B cell (primary cell): ENCODE data around the gene GATAD2A. TPM values are rescaled to one million over a fixed set of nuclear protein-coding genes. Genes with fewer than 3 reads are reported as not detected.

Source experiments
- ATAC-seq: fragments of 200-7000 bp; cut with Tn5 transposase; one replicate; pipeline ENCODE4 v1.10.0; 2021; ENCODE audit warnings: low read depth, mild to moderate bottlenecking, moderate number of reproducible peaks, moderate library complexity
- CTCF ChIA-PET: fragments of 350-600 bp; sonication (Branson Sonifier 250); formaldehyde crosslinking; loops from one replicate; lab custom pipeline; 2021; ENCODE audit warnings: antibody characterized with exemption, inconsistent platforms; lab: Charles Lee
- POLR2A ChIA-PET: fragments of 350-600 bp; sonication (Branson Sonifier 250); formaldehyde crosslinking; loops from one replicate; lab custom pipeline; 2021; ENCODE audit warnings: antibody characterized with exemption; lab: Charles Lee
- DNase-seq: peaks from one replicate; pipeline ENCODE4 v3.0.0; 2013
- H2AFZ ChIP-seq: 2 replicates; pipeline ENCODE4 v1.6.1; 2012; ENCODE audit warnings: mild to moderate bottlenecking, low read depth, low read length; ENCODE audit not compliant: insufficient read depth, poor library complexity, severe bottlenecking
- H3K27ac ChIP-seq, 2 donors: 1 replicate in 1 of 2; 2 replicates in 1 of 2; pipeline ENCODE4 v1.5.1; 2012 to 2013; ENCODE audit warnings: low read length in 2 of 2, mild to moderate bottlenecking in 2 of 2, moderate library complexity in 1 of 2
- H3K27me3 ChIP-seq, 4 experiments: fragments of 200-600 bp in 1 of 4; sonication (generic) in 1 of 4; replicated peaks in 1 of 4; 1 replicate in 2 of 4; 2 replicates in 2 of 4; pipeline versions ENCODE4 v1.6.1 to v1.7.0; 2013 to 2016; ENCODE audit warnings: low read length in 3 of 4, mild to moderate bottlenecking in 2 of 4, mixed read lengths in 1 of 4, moderate library complexity in 1 of 4; ENCODE audit not compliant: insufficient read depth in 4 of 4, control insufficient read depth in 3 of 4; ENCODE audit errors: control extremely low read depth in 1 of 4
- H3K36me3 ChIP-seq, 2 experiments: replicated peaks in 1 of 2; 1 replicate in 1 of 2; 2 replicates in 1 of 2; pipeline versions ENCODE4 v1.6.1 to v1.7.1; 2013; ENCODE audit warnings: low read length in 1 of 2; ENCODE audit not compliant: insufficient read depth in 2 of 2, control insufficient read depth in 1 of 2; ENCODE audit errors: control extremely low read depth in 1 of 2, extremely low read depth in 1 of 2
- H3K4me1 ChIP-seq, 2 donors: fragments of 200-600 bp in 1 of 2; sonication (generic) in 1 of 2; 1 replicate in 1 of 2; 2 replicates in 1 of 2; pipeline versions ENCODE4 v1.5.1 to v1.6.1; 2013 to 2017; ENCODE audit warnings: low read length in 2 of 2; ENCODE audit not compliant: control insufficient read depth in 2 of 2, insufficient read depth in 2 of 2
- H3K4me2 ChIP-seq: replicated peaks from 2 replicates; pipeline ENCODE3; 2012; ENCODE audit warnings: mild to moderate bottlenecking, low read depth, low read length; ENCODE audit not compliant: poor library complexity, severe bottlenecking
- H3K4me3 ChIP-seq, 5 experiments: fragments of 200-600 bp in 1 of 5; sonication (generic) in 1 of 5; 1 replicate in 3 of 5; 2 replicates in 2 of 5; pipeline versions ENCODE4 v1.5.1 to v1.7.0; 2011 to 2016; ENCODE audit warnings: low read length in 4 of 5, mild to moderate bottlenecking in 4 of 5, low read depth in 2 of 5, control low read depth in 1 of 5, moderate library complexity in 1 of 5; ENCODE audit not compliant: insufficient read depth in 1 of 5; ENCODE audit errors: control extremely low read depth in 1 of 5, extremely low read depth in 1 of 5
- H3K79me2 ChIP-seq: fragments of 200-600 bp; sonication (generic); one replicate; pipeline ENCODE4 v1.6.0; 2016; ENCODE audit warnings: low read length; ENCODE audit not compliant: control insufficient read depth, insufficient read depth
- H3K9ac ChIP-seq: fragments of 200-600 bp; sonication (generic); 2 replicates; pipeline ENCODE4 v1.6.1; 2017; ENCODE audit warnings: mild to moderate bottlenecking, low read length, moderate library complexity
- H3K9me3 ChIP-seq, 3 donors: one replicate each; pipeline versions ENCODE4 v1.6.1 to v1.7.1; 2013; ENCODE audit warnings: low read length in 2 of 3; ENCODE audit not compliant: control insufficient read depth in 2 of 3, insufficient read depth in 1 of 3; ENCODE audit errors: control extremely low read depth in 1 of 3
- H4K20me1 ChIP-seq: 2 replicates; pipeline ENCODE4 v1.6.0; 2012; ENCODE audit warnings: mild to moderate bottlenecking, low read length; ENCODE audit not compliant: insufficient read depth, control insufficient read depth, poor library complexity, severe bottlenecking
- H3K27ac Mint-ChIP-seq: one replicate; pipeline ENCODE4 v1.8.0; 2021; ENCODE audit warnings: mixed read lengths
- H3K27me3 Mint-ChIP-seq: one replicate; pipeline ENCODE4 v1.8.0; 2021; ENCODE audit warnings: mixed read lengths
- H3K4me1 Mint-ChIP-seq: one replicate; pipeline ENCODE4 v1.8.0; 2021; ENCODE audit warnings: mixed read lengths
- H3K4me3 Mint-ChIP-seq: one replicate; pipeline ENCODE4 v1.8.0; 2021; ENCODE audit warnings: mixed read lengths
- H3K9me3 Mint-ChIP-seq: one replicate; pipeline ENCODE4 v1.8.0; 2022; ENCODE audit warnings: mixed read lengths; ENCODE audit not compliant: insufficient read depth
- CTCF ChIP-seq: fragments of 200-600 bp; IDR thresholded peaks from one replicate; pipeline ENCODE4 v1.8.0; 2022; ENCODE audit warnings: antibody characterized with exemption, mild to moderate bottlenecking
- EZH2 ChIP-seq: IDR thresholded peaks from 2 replicates; pipeline ENCODE4 v1.6.1; 2012; ENCODE audit warnings: borderline replicate concordance, low read depth, mild to moderate bottlenecking, moderate library complexity, low read length; ENCODE audit not compliant: insufficient read depth, poor library complexity, severe bottlenecking
- WGBS: methylation state at CpG from one replicate; pipeline ENCODE4 v1.1.5; 2013; ENCODE audit warnings: missing lambda C conversion rate; ENCODE audit not compliant: insufficient coverage; 5-methylcytosine and 5-hydroxymethylcytosine counted together
- intact Hi-C: fragments of 100-400 bp; cut with micrococcal nuclease; formaldehyde crosslinking; loops from one replicate; pipeline ENCODE4 v1.10.0; 2022
- polyA plus RNA-seq: library from polyadenylated mRNA; depleted of rRNA; stranded (reverse); fragments of >200 nt; gene quantifications from 2 replicates; pipeline ENCODE4 v1.2.3, GENCODE V29; 2012
- total RNA-seq, 2 donors: library from RNA; stranded (reverse); fragments of 120-200 nt in 1 of 2; gene quantifications; 1 replicate in 1 of 2; 2 replicates in 1 of 2; pipeline versions ENCODE4 v1.2.3 to v1.2.4, GENCODE V29; 2013 to 2022

The GATAD2A gene
- total and polyA plus RNA-seq, 2 donors (not counting 1 experiment from before 2014, with no cell fraction given): 28.8 to 76.3 TPM

GRCh38 chr19:19502281-19502680 is 96.8 kb downstream of the GATAD2A start:
- ChIA-PET POLR2A (no interaction called here), CTCF (no interaction called here)
- H3K36me3 ChIP-seq: peaks cover 0 to 81% of the 10 kb centered on the region in 2 experiments
- no peak for ATAC-seq
- H3K4me1 ChIP-seq: no peaks in the 10 kb centered on the region
- Mint-ChIP-seq H3K27me3 (no peaks in the 10 kb centered on the region), H3K9me3 (no peaks in the 10 kb centered on the region), H3K4me1 (no peaks in the 10 kb centered on the region), H3K4me3 (no peak overlapping the region), H3K27ac (no peak overlapping the region)
- no peak overlapping the region for H3K4me3 ChIP-seq
- intact Hi-C loops: no loop called here
- no peak for TF ChIP-seq CTCF
- TF ChIP-seq EZH2: no peak
- H4K20me1 ChIP-seq: peaks cover 5% of the 10 kb centered on the region
- peaks cover 19% of the 10 kb centered on the region for H3K79me2 ChIP-seq
- H3K27me3 ChIP-seq: no peaks in the 10 kb centered on the region
- 98% methylated on average over 19 of the region's 19 CpGs for WGBS
- DNase-seq: no peak
- no peak overlapping the region for H2AFZ ChIP-seq
- no peak overlapping the region for H3K4me2 ChIP-seq
- no peak overlapping the region for H3K9ac ChIP-seq
- peaks cover 0 to 4% (median 0%) of the 10 kb centered on the region in 3 donors for H3K9me3 ChIP-seq
- H3K27ac ChIP-seq: no peak overlapping the region

- H3K79me2 ChIP-seq: peaks cover 12% of the 10 kb centered on the region
- H3K27ac Mint-ChIP-seq: no peak overlapping the region
- H3K27me3 Mint-ChIP-seq: no peaks in the 10 kb centered on the region
- TF ChIP-seq EZH2: no peak
- TF ChIP-seq CTCF: no peak
- ChIA-PET CTCF (interaction anchor here (0.6 kb wide), 2 partner anchors 266 to 289 kb away, joined by 3 read pairs; no protein-coding TSS in a partner anchor), POLR2A (no interaction called here)
- H3K9me3 Mint-ChIP-seq: no peaks in the 10 kb centered on the region
- no peak overlapping the region for H3K4me3 ChIP-seq
- no peaks in the 10 kb centered on the region for H3K4me1 Mint-ChIP-seq
- H3K9me3 ChIP-seq: peaks cover 0 to 4% (median 0%) of the 10 kb centered on the region in 3 donors
- 96% methylated on average over 15 of the region's 18 CpGs for WGBS
- no peak overlapping the region for H3K4me3 Mint-ChIP-seq
- H3K27me3 ChIP-seq: no peaks in the 10 kb centered on the region
- ATAC-seq (no peak), DNase-seq (no peak)
- H3K4me1 ChIP-seq: no peaks in the 10 kb centered on the region
- no peak overlapping the region for H3K27ac ChIP-seq
- intact Hi-C loops: no loop called here
- H3K4me2 ChIP-seq: no peak overlapping the region
- H3K9ac ChIP-seq: no peak overlapping the region
- no peak overlapping the region for H2AFZ ChIP-seq
- H3K36me3 ChIP-seq: peaks cover 0 to 84% of the 10 kb centered on the region in 2 experiments
- peaks cover 5% of the 10 kb centered on the region for H4K20me1 ChIP-seq
Measured at GRCh38 chr19:19502808-19503602, 97.5 kb downstream of the GATAD2A start.
